SJCRH30 (cell line): ENCODE data around the gene PCMTD2. TPM values are rescaled to one million over a fixed set of nuclear protein-coding genes. Genes with fewer than 3 reads are reported as not detected.
"Not testable (repeated sequence)": the region's sequence is repeated elsewhere in the genome, so short reads cannot be mapped to it uniquely, and the experiment has no call there.

Source experiments
- DNase-seq, 2 experiments: peaks; one replicate each; pipeline ENCODE4 v3.0.0-alpha.2; 2015 to 2020
- H3K27ac ChIP-seq: fragments of 250-450 bp; sonication (Bioruptor Pico); 2 replicates; pipeline ENCODE4 v1.5.1; 2020; ENCODE audit warnings: mild to moderate bottlenecking, moderate library complexity
- H3K27me3 ChIP-seq: fragments of 250-450 bp; sonication (Bioruptor Pico); 2 replicates; pipeline ENCODE4 v1.5.1; 2020; ENCODE audit warnings: mild to moderate bottlenecking, moderate library complexity
- H3K36me3 ChIP-seq: fragments of 250-450 bp; sonication (Bioruptor Pico); 2 replicates; pipeline ENCODE4 v1.5.1; 2020; ENCODE audit warnings: mild to moderate bottlenecking, moderate library complexity
- H3K4me1 ChIP-seq: fragments of 250-450 bp; sonication (Bioruptor Pico); 2 replicates; pipeline ENCODE4 v1.5.1; 2020; ENCODE audit warnings: mild to moderate bottlenecking, moderate library complexity
- H3K4me3 ChIP-seq: fragments of 250-450 bp; sonication (Bioruptor Pico); 2 replicates; pipeline ENCODE4 v1.5.1; 2020; ENCODE audit warnings: mild to moderate bottlenecking, moderate library complexity
- H3K9me3 ChIP-seq: fragments of 250-450 bp; sonication (Bioruptor Pico); replicated peaks from 2 replicates; pipeline ENCODE4 v1.5.1; 2020; ENCODE audit warnings: mild to moderate bottlenecking, moderate library complexity
- total RNA-seq: library from RNA; depleted of rRNA; stranded (reverse); fragments of >200 nt; shearing (Covaris generic); gene quantifications from 2 replicates; pipeline ENCODE4 v1.2.3, GENCODE V29; 2014; rRNA removed

The PCMTD2 gene
- total RNA-seq, 1 experiment from 2014 or later: 31.0 TPM

DNA sequence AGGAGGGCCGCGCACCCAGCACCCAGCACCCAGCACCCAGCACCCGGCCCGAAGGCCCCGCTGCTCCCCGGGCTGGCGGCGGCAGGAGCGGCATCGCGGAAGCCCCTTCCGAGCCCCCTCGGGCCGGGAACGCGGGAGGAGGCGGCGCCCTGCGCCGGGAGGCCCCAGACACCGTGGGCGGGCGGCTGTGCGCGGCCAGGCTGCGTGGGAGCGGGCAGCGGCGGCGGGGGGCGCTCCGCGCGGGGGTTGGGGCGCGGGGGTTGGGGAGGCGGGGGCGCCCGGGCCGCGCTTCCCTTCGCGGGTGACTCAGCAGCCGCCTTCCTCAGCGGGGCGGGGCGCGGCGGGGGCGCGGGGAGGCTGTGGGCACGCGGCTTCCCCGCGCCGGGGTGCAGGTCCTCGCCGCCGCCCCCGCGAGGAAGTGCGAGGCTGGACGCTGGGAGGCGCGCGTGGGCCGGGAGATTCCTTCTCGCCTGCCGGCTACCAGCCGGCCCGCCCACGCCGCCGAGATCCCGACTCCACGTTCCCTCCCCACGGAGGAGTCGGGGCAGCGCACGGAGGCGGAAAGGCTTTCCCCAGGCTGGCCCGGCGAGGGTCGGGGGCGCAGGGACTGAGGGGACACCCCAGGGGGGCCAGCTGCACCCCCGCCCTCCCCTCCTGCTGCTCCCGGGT, 61.0 kb downstream of the PCMTD2 start:
- H3K4me1 ChIP-seq, DNase-seq, H3K4me3 ChIP-seq, H3K9me3 ChIP-seq, H3K27me3 ChIP-seq, H3K27ac ChIP-seq, H3K36me3 ChIP-seq: not testable (repeated sequence)

DNA sequence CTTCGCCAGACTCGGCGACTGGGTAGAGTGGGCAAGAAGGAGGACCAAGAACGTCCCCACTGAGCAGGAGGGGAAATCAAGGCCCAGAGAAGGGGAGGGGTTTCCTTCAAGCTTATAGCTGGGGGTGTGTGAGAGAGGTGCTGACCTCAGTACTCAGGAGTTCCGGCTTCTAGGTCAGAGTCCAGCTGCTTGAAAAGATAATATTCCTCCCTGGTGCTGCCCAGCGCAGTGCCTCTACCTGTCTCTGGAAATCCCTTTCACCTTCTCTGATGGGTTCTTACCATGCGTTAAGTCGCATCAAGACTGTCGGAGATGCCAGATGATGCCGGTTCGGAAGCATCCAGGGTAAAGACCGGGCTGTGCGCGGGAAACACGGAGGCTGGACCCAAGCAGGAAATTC, 61.8 kb downstream of the PCMTD2 start:
- not testable (repeated sequence) for H3K36me3 ChIP-seq, DNase-seq, H3K4me3 ChIP-seq, H3K27me3 ChIP-seq, H3K9me3 ChIP-seq, H3K27ac ChIP-seq, H3K4me1 ChIP-seq

DNA sequence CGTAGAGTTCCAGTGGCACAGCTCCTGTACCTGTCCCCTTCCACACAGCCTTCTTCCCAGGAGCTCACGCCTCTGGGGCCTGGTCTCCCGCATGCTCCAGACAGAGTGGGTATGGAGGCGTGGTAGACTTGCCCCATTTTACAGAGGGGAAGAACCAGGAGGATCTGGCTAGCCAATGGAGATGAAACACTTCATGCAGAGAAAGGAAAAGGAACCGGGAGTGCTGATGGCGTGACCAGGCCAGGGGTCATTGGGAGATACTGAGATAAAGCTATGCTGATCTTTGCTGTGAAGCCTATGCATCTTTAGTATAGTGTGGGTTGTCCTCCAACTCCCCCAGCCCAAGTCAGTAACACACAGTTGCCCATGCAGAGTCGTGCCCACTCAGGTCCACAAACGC, 62.5 kb downstream of the PCMTD2 start:
- not testable (repeated sequence) for H3K36me3 ChIP-seq, H3K4me1 ChIP-seq, H3K27ac ChIP-seq

DNA sequence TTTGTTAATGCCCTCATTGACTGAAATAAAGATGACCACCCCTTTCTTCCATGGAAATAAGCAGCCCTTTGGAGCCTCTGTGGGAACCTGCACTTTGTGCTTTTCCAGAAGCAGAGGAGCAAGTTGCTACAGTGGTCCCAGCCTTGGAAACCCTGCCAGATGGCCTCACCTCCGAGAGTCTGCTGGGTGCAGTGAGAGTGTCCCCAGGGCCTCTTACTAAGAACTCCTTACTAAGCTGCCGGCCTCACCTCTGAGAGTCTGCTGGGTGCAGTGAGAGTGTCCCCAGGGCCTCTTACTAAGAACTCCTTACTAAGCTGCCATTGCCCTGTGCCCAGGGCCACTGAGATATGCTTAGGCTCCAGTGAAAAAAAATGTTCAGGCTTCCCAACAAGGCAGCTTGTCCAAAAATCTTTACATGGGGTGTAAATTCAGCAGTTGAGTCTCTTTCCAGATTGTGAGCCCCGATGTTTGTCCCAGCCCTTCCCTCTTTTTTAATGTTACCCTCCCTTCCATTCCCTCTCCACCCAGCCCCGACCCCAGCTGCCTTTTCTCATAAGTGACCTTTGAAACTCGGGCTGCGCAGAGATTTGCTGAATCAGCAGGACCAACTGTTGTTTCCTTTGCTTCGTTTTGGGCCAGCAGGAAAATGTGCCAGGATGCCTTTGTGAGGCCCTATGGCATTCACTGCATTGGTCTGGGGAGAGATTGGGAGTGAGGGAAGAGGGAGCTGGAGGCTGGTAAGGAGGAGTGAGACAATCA, 66.7 kb downstream of the PCMTD2 start:
- not testable (repeated sequence) for H3K4me1 ChIP-seq, DNase-seq, H3K36me3 ChIP-seq, H3K27ac ChIP-seq, H3K4me3 ChIP-seq, H3K9me3 ChIP-seq, H3K27me3 ChIP-seq

More for the DNA sequence above, 62.5 kb downstream of the PCMTD2 start:
- not testable (repeated sequence) for DNase-seq, H3K27me3 ChIP-seq, H3K4me3 ChIP-seq, H3K9me3 ChIP-seq

Other genes with a start within 250 kb of the PCMTD2 start
- gene C20orf204, start 219.6 kb upstream of the PCMTD2 start, total RNA-seq: 2.0 and 3.0 TPM in 2 replicates
- 0.13 and 0.14 TPM in 2 replicates for gene SOX18, start 206.1 kb upstream of the PCMTD2 start, total RNA-seq
- 12.6 and 16.9 TPM in 2 replicates for gene TCEA2, start 192.6 kb upstream of the PCMTD2 start, total RNA-seq
- 17.2 and 18.8 TPM in 2 replicates for gene RGS19, start 176.2 kb upstream of the PCMTD2 start, total RNA-seq
- gene OPRL1, start 175.7 kb upstream of the PCMTD2 start, total RNA-seq: 0.28 and 0.43 TPM in 2 replicates
- gene LKAAEAR1, start 171.3 kb upstream of the PCMTD2 start, total RNA-seq: not detected in 2 replicates
- not detected in 2 replicates for gene NPBWR2, start 148.2 kb upstream of the PCMTD2 start, total RNA-seq
- gene MYT1, start 91.3 kb upstream of the PCMTD2 start, total RNA-seq: 0.10 TPM in 1 of 2 replicates, not detected in the other